Thyroid gland (tissue), 4 donors: ENCODE results near the gene NXN. TPM values are rescaled to one million over a fixed set of nuclear protein-coding genes. Genes with fewer than 3 reads are reported as not detected.
"Not testable (repeated sequence)": the region's sequence is repeated elsewhere in the genome, so short reads cannot be mapped to it uniquely, and the experiment has no call there.

Source experiments
- DNase-seq, 2 donors: peaks; one replicate each; pipeline ENCODE4 v3.0.0-alpha.2; 2019
- H3K27ac ChIP-seq, 3 donors: fragments of 200-600 bp; sonication (generic); 1 replicate in 2 of 3; 2 replicates in 1 of 3; pipeline ENCODE4 v1.5.1; 2016 to 2019; ENCODE audit warnings: mild to moderate bottlenecking in 1 of 3, moderate library complexity in 1 of 3
- H3K27me3 ChIP-seq: fragments of 200-600 bp; sonication (generic); one replicate; pipeline ENCODE4 v1.5.1; 2019
- H3K36me3 ChIP-seq, 2 donors: fragments of 200-600 bp; sonication (generic); one replicate each; pipeline ENCODE4 v1.5.1; 2016 to 2019
- H3K4me1 ChIP-seq, 2 donors: fragments of 200-600 bp; sonication (generic); one replicate each; pipeline ENCODE4 v1.5.1; 2017 to 2019
- H3K4me3 ChIP-seq, 3 donors: fragments of 200-600 bp; sonication (generic); replicated peaks in 1 of 3; 1 replicate in 2 of 3; 2 replicates in 1 of 3; pipeline ENCODE4 v1.5.1; 2016; ENCODE audit warnings: mild to moderate bottlenecking in 1 of 3
- H3K9me3 ChIP-seq: fragments of 200-600 bp; sonication (generic); one replicate; pipeline ENCODE4 v1.5.1; 2017
- POLR2A ChIP-seq, 2 donors: fragments of 450-650 bp; IDR thresholded peaks; one replicate each; pipeline ENCODE4 v1.6.1; 2017; ENCODE audit warnings: antibody characterized with exemption in 2 of 2, mild to moderate bottlenecking in 2 of 2, moderate library complexity in 1 of 2
- WGBS, 2 donors: methylation state at CpG; one replicate each; pipeline ENCODE4 v1.1.5; 2017; 5-methylcytosine and 5-hydroxymethylcytosine counted together
- intact Hi-C: fragments of 100-400 bp; cut with DNase I; formaldehyde crosslinking; loops from one replicate; pipeline ENCODE4 v1.15.1; 2023
- total RNA-seq, 4 donors: library from RNA; depleted of rRNA; stranded (reverse); fragments of >200 nt; gene quantifications; one replicate each; pipeline ENCODE4 v1.2.3, GENCODE V29; 2016
- TF ChIP-seq, protein P1 (sequence below), 6 experiments: fragments of 200-600 bp in 3 of 6; fragments of 450-650 bp in 3 of 6; sonication (generic) in 3 of 6; IDR thresholded peaks; one replicate each; pipeline ENCODE4 v1.5.1; 2016 to 2019; ENCODE audit warnings: antibody characterized with exemption in 6 of 6, mild to moderate bottlenecking in 2 of 6, inconsistent platforms in 1 of 6, moderate library complexity in 1 of 6

NXN gene
- total RNA-seq, 4 donors from 2014 or later = 14.5 to 18.3 (median 17.2) TPM

DNA sequence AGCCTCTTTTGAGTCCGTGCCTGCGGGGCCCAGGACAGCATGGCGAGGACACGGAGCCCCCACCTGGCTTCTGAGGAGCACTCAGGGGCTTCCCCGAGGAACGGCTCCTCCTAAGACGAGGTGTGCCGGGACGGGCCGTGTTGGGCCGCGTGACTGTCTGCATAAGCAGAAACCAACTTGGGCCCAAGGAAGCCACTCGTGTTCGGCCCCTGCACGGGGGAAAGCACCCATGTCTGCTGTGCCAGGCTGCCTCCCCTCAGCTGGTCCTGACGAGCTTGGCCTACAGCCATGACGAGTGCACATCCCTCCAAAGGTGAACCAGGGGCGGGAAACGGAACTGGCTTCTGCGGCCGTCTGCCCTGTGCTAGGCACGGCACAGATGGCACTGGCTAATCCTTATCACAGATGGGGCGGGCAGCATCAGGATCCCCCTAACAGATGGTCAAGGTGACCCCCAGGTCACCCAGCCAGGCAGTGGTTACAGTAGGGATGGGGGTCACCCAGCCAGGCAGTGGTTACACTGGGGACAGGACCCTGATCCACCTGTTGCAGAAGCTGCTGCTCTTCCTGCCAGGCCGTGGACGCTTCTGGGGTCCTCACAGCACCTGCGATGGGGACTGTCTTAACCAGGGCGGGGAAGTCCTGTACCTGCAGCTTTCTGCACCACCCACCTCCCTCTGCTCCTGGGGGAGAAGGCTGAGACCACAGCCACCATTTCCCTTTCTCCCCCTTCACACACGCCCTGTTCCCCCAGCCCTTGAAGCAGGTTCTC, 171.9 kb downstream of the NXN start:
- Histone ChIP-seq H3K27me3 (no peaks in the 10 kb centered on the region), H3K4me3 (no peak overlapping the region), H3K27ac (no peak overlapping the region), H3K4me1 (no peaks in the 10 kb centered on the region), H3K9me3 (no peaks in the 10 kb centered on the region), H3K36me3 (no peaks in the 10 kb centered on the region)
- 92 to 95% methylated on average over 13 to 17 of the region's 28 CpGs for WGBS, 2 donors
- TF ChIP-seq, protein P1, sequence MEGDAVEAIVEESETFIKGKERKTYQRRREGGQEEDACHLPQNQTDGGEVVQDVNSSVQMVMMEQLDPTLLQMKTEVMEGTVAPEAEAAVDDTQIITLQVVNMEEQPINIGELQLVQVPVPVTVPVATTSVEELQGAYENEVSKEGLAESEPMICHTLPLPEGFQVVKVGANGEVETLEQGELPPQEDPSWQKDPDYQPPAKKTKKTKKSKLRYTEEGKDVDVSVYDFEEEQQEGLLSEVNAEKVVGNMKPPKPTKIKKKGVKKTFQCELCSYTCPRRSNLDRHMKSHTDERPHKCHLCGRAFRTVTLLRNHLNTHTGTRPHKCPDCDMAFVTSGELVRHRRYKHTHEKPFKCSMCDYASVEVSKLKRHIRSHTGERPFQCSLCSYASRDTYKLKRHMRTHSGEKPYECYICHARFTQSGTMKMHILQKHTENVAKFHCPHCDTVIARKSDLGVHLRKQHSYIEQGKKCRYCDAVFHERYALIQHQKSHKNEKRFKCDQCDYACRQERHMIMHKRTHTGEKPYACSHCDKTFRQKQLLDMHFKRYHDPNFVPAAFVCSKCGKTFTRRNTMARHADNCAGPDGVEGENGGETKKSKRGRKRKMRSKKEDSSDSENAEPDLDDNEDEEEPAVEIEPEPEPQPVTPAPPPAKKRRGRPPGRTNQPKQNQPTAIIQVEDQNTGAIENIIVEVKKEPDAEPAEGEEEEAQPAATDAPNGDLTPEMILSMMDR (IDR thresholded peaks at IDR 0.05) = no peak
- TF ChIP-seq POLR2A (IDR thresholded peaks at IDR 0.05) = no peak
- no peak for DNase-seq
- intact Hi-C loops = loop anchor here (10.0 kb wide), 1 partner anchor 67 kb away; no protein-coding TSS in a partner anchor

DNA sequence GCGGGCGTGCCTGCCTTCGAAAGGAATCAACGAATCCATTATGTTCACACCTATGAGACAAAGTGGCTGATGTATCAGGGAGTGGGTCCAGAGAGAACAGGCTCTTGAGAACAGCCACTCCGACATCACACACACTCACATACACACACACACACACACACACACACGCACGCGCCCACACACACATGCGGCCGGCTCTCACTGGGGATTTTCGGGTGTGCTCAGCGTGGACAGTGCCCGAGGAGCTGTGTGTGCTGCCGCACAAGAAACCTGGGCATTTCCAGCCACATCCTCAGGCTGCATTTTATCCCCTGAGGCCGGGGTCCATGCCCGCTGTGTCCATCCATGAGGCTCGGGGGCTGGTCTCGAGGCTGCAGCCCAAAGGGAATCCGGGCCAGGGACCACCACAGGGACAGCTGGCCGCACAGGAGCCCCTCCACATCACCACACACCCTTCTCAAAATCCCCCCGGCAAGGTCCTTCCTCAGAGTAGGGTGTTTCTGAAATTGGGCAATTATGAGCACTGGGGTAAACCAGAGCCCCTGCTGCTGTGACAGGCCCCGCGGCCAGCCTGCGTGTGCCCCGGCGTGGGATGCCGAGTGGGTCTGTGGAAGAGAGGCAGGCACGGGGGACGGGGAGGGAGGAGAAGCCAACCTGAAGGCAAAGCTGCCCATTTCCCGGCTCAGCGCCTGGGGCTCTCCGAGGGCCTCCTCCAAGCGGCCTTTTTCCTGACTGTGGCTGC, 172.6 kb downstream of the NXN start:
- Histone ChIP-seq H3K4me3 (no peak overlapping the region), H3K27ac (no peak overlapping the region), H3K4me1 (no peaks in the 10 kb centered on the region), H3K27me3 (no peaks in the 10 kb centered on the region), H3K36me3 (no peaks in the 10 kb centered on the region), H3K9me3 (no peaks in the 10 kb centered on the region)
- WGBS, 2 donors = 89 to 91% methylated on average over 23 to 30 of the region's 33 CpGs
- intact Hi-C loops = loop anchor here (10.0 kb wide), 1 partner anchor 68 kb away; no protein-coding TSS in a partner anchor
- no peak for DNase-seq
- TF ChIP-seq POLR2A (IDR thresholded peaks at IDR 0.05) = no peak
- TF ChIP-seq, protein P1 (IDR thresholded peaks at IDR 0.05) = no peak

DNA sequence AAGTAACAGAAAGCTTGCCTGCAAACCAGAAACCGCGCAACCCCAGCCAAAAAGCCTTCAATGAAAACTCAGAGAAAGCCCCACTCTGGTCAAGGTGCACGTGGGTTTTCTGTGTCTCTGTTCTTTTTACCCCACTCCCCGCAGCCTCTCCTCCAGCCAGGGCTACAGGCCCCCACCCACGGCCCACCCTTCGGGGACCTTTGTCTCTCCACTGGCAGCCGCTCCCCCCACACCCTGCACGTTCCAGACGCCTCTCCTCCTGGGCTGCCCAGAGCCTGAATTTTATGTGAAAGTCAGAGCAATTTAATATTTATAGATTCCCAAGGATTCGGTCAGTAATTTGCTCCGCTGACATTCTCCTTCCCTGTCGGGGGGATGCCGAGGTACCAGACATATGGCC, 173.2 kb downstream of the NXN start:
- DNase-seq = no peak
- H3K4me1 ChIP-seq = no peaks in the 10 kb centered on the region
- no peak overlapping the region for H3K4me3 ChIP-seq
- H3K9me3 ChIP-seq = no peaks in the 10 kb centered on the region
- no peaks in the 10 kb centered on the region for H3K36me3 ChIP-seq
- intact Hi-C loops = loop anchor here (10.0 kb wide), 1 partner anchor 68 kb away; no protein-coding TSS in a partner anchor
- WGBS, 2 donors = 87 to 90% methylated on average over 13 of the region's 13 CpGs
- H3K27ac ChIP-seq = no peak overlapping the region
- TF ChIP-seq POLR2A (IDR thresholded peaks at IDR 0.05) = no peak
- TF ChIP-seq, protein P1 (IDR thresholded peaks at IDR 0.05) = no peak
- no peaks in the 10 kb centered on the region for H3K27me3 ChIP-seq

DNA sequence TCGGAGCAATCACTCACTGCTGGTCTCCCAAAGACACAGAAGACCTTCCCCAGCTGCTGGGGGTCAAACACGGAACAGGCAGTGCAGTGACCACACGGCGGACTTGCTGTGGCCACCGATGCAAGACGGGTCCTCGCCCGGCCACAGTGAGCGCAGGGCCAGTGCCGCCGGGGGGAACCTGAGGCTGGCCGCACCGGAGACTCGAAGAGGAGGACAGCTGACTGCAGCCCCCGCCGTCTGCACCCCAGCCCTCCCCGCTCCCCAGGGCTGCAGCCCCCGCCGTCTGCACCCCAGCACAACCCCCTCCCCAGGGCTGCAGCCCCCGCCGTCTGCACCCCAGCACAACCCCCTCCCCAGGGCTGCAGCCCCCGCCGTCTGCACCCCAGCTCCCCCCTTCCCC, 173.7 kb downstream of the NXN start:
- DNase-seq, H3K9me3 ChIP-seq, H3K4me1 ChIP-seq, H3K27me3 ChIP-seq, H3K4me3 ChIP-seq, H3K27ac ChIP-seq, H3K36me3 ChIP-seq: not testable (repeated sequence)
- intact Hi-C loops = loop anchor here (10.0 kb wide), 1 partner anchor 69 kb away; no protein-coding TSS in a partner anchor
- WGBS, 2 donors = 90 to 98% methylated on average over 10 to 13 of the region's 23 CpGs

DNA sequence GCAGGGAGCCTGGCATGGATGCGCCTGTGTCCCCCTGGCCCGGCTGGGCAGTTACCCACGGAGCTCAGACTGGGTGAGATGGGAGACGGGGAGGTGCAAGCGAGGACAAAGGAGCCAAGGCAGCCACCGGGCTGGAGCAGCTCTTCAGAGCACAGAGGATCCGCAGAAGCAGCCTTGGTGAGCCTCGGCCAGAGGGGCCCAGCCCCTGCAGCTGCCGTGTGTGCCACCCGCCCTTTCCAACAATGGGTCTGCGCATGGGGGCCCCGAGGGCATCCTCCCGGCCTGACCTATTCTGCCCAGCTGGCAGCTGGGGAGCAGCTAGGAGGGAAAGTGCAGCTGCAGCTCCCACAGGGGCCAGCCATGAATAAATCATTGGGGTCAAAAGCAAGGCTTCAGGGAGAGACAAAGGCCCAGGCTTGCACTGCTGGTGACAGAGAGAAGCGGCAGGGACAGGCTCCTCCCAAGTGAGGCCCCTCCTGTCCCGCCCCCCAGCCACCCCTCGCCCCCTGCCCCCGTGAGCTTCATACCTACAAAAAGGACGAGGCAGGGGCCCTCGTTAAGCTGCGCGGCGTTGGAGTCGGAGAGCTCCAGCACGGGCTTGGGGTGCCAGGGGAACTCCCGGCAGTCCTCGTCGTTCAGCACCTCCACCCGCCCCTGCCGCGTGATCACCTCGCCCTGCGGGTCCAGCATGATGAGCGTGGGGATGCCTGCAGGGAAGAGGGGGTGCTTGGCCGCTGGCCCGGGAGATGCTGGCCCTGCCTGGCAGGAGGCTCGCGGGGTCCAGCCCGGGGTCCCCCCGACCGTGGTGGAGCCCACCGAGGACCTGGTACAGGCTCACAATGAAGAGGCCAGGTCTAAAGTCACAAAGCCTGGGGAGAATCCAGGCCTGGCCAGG, 174.8 kb downstream of the NXN start:
- H3K27me3 ChIP-seq = no peaks in the 10 kb centered on the region

More for the DNA sequence above, 174.8 kb downstream of the NXN start:
- no peak overlapping the region for H3K4me3 ChIP-seq
- no peak overlapping the region for H3K27ac ChIP-seq
- DNase-seq = no peak
- H3K36me3 ChIP-seq = no peaks in the 10 kb centered on the region
- no peaks in the 10 kb centered on the region for H3K9me3 ChIP-seq
- 95 to 100% methylated on average over 5 to 16 of the region's 41 CpGs for WGBS, 2 donors
- intact Hi-C loops = loop anchor here (10.0 kb wide), 1 partner anchor 70 kb away; no protein-coding TSS in a partner anchor
- no peaks in the 10 kb centered on the region for H3K4me1 ChIP-seq
- TF ChIP-seq, protein P1 (IDR thresholded peaks at IDR 0.05) = no peak
- no peak for TF ChIP-seq POLR2A (IDR thresholded peaks at IDR 0.05)
